ENCODE data around the gene MARCHF2.

MARCHF2 gene

DNA sequence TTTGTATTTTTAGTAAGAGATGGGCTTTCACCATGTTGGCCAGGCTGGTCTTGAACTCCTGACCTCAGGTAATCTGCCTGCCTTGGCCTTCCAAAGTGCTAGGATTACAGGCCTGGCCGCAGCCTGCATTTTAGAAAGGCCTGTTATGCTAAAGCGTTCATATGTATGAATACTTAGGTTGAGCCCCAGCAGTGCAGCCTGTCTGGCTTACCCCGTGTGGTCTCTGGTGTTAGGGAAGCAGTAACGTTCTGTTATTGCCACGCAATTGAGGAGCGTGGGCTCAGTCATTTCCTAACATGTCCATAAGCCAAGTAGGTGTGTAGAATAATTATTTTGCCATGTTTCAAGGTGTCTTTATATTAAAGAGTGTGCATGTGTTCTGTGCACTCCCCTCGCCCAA lies 46.0 kb downstream of the MARCHF2 start:
- Histone ChIP-seq H3K4me3 (peak overlapping the region; percentile 49), H3K27ac (peak overlapping the region; percentile 35 to 79)
- no peak for TF ChIP-seq CTCF (IDR thresholded peaks at IDR 0.05)
- no peak for DNase-seq (ENCODE audit: low spot score)

GRCh38 chr19:8459520-8460270 lies 46.6 kb downstream of the MARCHF2 start:
- TF ChIP-seq CTCF (IDR thresholded peaks at IDR 0.05), result no peak
- peak overlapping the region; percentile 49 for H3K4me3 ChIP-seq

GRCh38 chr19:8460516-8461298 lies 47.6 kb downstream of the MARCHF2 start:
- no peak for DNase-seq (ENCODE audit: low spot score)
- TF ChIP-seq CTCF (IDR thresholded peaks at IDR 0.05), result no peak
- peak overlapping the region; percentile 35 to 79 for H3K27ac ChIP-seq
- peak overlapping the region; percentile 49 for H3K4me3 ChIP-seq

More at GRCh38 chr19:8459520-8460270, 46.6 kb downstream of the MARCHF2 start:
- H3K27ac ChIP-seq, result peak overlapping the region; percentile 35 to 79
- DNase-seq (ENCODE audit: low spot score), result no peak

DNA sequence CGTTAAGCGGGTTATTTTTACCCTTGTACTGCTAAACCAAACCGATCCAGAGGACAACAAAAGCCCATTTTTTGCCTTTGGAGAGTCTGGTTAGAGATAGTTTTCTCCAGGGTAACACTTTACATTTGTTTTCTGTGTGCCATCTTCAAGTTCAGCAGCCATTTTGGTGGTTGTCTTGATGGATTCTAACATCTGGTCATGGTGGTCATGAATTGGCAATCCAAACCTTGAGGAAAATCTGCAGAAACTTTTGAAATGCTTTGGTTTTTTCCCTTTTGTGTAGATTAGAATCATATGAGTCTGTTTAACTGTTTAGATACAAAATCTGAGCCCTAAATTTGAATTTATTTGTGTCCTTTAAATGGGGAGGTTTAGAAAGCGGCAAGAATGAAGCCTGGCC lies 48.3 kb downstream of the MARCHF2 start:
- no peak overlapping the region for H3K4me3 ChIP-seq
- no peak for DNase-seq (ENCODE audit: low spot score)
- TF ChIP-seq CTCF (IDR thresholded peaks at IDR 0.05), result no peak
- no peak overlapping the region for H3K27ac ChIP-seq

- Histone ChIP-seq H3K4me3 (no peak overlapping the region), H3K27ac (no peak overlapping the region)
- no peak for DNase-seq (ENCODE audit: low spot score)
- no peak for TF ChIP-seq CTCF (IDR thresholded peaks at IDR 0.05)
These were observed 48.8 kb downstream of the MARCHF2 start for GRCh38 chr19:8461891-8462290.

- Histone ChIP-seq H3K27ac (no peak overlapping the region), H3K4me3 (no peak overlapping the region)
- no peak for TF ChIP-seq CTCF (IDR thresholded peaks at IDR 0.05)
- no peak for DNase-seq (ENCODE audit: low spot score)
These were observed 49.5 kb downstream of the MARCHF2 start for GRCh38 chr19:8462571-8462970.
